T-helper 22 cell (primary cell): Measurements from ENCODE around the gene NTN1.

Source experiments
- DNase-seq: peaks from one replicate; pipeline ENCODE4 v3.0.0-alpha.2; 2020; ENCODE audit warnings: low read depth

NTN1 gene

DNA sequence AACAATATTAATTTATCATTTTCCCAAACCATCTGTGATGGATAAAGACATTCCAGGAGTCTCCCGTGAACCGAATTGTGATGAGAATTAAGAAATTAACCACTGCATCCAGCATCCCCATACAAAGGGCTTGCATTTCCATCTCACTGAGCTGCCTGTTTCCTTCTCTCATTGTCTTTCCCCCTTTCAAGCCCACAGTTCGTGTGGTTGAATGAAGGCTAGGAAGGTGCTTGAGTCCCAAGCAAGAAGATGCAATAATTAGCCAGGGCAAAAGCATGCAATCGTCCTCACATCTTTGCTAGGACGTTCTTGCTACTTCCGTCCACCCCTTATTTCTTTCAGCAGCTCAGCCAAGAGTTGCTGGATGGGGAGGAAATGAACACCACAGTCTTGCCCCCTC, 146.1 kb downstream of the NTN1 start:
- DNase-seq = no peak

DNA sequence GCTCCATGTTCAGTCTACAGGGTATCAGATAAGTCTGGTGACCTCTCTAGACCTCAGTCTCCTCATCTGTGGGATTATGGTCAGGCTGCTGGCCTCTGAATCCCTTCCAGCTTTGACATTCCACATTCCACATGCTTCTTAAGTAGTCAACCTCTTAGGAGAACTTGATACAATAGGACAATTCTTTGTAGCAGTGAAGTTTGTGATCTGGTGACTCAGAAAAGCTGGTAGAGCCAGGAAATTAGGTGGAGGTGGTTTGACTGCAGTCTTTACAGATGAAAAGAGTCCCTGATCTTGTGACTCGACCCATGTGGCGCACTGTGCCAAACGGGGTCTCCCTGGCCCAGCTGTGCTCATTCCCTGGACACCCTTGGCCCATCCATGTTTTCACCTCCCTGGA, 147.8 kb downstream of the NTN1 start:
- DNase-seq = no peak

DNA sequence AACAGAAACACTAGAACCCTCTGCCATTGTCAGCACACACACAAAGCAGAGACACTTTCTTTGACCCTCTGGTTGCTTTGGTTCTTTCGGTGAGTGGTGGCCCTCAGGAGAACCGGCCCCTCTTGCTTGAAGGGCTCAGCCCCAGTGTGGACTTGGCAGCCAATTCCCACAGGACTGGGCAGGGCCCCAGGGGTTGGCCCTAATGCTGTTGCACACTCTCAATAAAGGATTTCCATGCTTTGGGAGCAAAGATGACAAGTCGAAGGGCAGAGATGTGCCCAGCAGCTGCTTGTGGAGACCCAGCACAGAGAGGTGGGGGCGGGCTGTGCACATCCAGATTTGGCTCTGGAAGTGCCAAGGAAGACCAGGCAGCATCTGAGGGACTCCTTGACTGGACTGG, 149.0 kb downstream of the NTN1 start:
- DNase-seq = no peak

DNA sequence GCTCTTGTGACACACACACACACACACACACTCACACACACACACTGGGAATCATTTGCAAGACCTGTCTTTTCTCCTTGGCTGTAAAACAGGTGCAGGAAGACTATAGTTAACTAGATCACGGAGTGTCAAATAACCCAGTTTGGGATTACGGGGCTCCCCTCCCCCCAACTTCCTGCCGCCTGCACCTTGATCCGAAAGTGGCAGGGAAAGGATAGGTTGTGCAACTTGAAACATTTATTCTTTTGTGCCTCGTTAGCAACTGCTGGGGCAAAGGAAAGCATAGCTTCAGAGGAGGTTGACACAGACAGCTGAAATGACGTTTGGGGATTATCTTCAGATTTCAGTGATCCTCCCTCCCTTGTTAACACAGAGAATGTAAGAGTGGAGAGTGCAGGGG, 149.5 kb downstream of the NTN1 start:
- DNase-seq = no peak

DNA sequence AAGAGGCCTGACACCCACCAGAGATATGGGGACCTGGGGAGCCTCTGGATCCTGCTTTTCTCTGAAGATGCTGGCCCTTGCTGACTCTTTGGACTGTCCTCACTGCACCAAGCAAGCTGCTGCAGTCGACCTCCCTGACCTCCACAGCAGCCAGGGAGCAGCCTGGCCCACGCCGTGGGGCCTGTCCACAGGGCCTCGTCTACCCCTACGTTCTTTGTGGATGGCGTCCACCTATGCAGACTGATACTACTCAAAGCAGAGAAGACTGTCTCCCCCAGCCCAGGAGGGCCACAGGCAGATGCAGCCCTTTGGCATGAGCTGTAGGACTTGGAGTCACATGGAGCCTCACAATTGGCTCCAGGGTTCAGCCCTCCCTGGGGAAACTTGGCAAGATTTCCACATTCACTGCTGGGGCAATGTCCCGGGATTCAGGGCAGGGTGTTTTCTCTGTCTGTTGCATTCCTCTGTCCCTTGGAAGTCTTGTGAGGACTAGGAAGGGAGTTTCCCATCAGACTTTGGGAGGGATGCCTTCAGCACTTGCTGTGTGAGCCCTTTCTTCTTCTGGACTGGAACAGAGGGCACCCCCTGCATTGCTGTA, 152.2 kb downstream of the NTN1 start:
- DNase-seq = no peak

DNA sequence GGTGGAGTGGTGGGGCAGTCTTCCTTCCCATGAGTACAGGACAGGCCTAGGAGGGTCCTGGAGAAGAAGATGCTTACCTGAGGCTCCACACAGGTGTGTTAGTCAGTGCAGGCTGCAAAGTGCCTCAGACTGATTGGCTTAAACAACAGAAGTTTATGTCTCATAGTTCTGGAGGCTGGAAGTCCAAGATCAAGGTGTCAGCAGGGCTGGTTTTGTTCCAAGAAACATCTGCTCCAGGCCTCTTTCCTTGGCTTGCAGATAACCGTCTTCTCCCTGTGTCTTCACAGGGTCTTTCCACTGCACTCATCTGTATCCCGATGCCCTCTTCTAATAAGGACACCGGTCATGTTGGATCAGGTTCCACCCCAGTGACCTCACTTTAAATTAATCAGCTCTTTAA, 153.0 kb downstream of the NTN1 start:
- no peak for DNase-seq

DNA sequence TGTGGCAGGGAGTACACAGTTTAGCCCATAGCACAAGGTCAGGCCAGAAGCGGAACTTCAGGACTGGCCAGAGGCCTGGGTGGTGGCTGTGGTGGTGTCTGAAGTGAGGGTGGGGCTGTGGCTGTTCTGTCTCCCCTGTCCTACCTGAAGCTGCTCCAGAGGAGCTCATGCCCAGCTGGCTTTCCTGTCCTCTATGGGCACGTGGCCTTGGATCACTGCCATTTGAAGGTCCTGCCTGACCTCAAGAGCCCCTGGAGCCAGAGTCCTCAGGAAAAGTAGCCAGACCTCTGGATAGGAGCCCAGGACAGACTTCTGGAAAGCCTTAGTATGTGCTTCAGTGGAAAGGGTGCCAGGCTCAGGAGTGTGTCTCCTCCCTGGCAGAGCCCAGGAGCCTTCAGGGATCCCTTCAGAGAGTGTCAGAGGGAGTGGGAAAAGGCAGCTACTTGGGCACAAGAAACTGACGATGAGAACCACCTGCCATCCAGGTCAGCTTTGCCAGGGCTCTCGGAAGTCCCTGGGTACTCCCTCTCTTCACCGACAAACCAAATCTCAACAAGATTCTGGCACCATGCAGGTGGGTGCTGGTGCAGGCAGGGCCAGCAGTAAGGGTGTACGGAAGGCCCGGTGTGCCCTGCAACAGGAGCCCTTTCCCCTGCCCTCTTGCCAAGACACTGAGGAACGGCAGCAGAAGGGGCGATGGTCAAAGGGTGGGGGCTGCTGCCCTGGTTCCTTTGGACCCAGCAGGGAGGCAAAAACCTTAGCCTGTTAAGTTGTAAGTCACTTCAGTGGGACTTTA, 153.7 kb downstream of the NTN1 start:
- DNase-seq = no peak

DNA sequence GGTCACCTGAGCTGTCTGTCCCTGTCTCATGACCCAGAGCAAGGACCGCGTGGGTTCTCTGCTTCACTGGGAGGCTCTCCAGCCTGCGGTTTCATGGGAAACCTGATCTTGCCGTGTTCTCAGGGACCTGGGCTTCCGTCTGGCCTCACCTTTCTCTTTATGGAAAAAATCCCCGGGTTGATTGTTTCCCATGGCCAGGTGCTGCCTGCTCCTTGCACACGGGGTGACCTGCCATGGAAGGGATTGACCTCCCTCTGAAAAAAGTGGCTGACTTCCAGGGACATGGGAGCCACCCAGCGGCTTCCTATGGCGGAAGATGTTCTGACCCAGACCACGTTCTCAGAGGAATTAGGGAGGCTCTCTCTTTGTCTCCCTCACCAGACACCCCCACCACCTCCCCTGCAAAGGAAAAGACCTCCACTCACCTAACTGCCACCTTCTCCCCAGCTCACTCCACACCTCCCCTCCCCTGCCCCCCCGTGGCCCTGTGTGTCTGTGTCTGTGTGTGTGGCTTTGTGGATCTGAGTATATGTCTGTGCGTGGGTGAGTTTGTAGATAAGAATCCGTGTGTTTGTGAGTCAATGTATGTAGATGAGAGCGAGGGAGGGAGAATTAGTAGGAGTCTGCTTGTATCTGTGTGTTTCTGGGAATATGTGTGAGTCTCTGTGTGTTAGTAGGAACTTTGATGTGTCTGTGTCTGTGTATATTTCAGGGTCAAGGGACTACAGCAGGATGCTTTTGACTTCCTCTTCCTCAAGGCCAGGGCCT, 154.6 kb downstream of the NTN1 start:
- no peak for DNase-seq

DNA sequence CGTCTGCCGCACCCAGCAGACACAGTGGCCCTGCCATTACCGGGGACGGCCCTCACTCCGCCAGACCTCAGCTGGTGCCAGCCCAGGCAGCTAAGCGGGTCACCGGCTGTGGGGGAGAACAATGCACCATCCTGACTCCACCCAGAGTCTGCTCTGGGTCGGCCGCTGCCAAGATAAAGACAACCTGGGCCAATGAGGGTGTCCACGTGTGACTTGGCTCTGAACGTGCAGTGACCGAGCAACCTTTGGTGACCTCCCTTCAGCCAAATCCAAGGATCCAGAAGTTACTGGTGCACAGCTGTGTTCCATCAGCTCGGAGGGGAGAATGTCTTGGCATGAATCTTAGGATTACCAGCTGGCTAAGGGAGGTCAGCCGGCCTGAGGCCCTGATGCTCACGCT, 155.9 kb downstream of the NTN1 start:
- no peak for DNase-seq

DNA sequence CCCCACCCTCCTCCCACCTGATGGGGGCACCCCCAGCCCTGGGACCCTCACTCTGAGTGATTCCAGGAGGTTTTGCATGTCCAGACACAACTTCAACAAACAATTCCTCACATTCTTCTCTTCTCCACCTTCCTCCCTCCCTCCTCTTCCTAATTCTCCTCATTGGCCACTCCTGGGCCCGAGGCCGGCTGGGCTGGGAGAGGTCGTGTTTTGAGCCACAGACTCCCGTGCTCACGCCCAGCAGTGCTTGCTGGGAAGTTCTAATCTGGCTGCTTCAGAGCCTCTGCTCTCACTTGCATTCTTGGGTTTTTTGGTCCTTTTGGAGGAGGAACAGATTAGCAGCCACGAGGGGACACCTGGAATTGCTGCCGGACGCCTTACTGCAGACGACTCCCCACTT, 157.0 kb downstream of the NTN1 start:
- no peak for DNase-seq

DNA sequence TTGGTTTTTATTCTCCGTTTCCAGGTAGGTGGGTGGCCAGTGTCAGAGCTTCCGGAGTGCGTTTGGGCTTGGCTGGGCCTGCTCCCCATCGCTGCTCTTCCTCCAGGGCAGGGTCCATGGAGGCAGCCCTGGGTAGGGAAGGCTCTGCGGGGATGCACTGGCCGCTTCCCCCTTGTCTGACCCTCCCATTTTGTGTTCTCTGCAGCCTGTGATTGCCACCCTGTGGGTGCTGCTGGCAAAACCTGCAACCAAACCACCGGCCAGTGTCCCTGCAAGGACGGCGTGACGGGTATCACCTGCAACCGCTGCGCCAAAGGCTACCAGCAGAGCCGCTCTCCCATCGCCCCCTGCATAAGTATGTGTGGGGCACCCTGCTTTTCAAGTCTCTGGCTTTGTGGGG, 158.3 kb downstream of the NTN1 start:
- no peak for DNase-seq

DNA sequence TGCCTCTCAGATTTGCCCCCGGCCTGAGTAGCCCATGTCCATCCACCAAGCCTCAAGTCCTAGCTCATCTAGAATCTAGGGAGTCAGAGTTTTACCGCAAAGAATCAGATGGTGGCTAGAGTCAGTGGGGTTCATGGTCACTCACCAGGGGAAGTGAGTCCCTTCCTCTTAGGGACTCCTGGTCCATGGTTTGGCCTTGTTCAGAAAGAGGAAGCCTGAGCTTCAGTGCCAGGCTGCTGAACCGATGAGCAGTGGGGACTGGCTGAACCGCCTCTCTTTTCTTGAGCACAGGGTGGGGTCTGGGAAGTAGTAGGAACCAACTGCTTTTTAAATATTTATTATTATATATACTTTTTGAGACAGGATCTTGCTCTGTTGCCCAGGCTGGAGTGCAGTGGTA, 160.3 kb downstream of the NTN1 start:
- DNase-seq = no peak

DNA sequence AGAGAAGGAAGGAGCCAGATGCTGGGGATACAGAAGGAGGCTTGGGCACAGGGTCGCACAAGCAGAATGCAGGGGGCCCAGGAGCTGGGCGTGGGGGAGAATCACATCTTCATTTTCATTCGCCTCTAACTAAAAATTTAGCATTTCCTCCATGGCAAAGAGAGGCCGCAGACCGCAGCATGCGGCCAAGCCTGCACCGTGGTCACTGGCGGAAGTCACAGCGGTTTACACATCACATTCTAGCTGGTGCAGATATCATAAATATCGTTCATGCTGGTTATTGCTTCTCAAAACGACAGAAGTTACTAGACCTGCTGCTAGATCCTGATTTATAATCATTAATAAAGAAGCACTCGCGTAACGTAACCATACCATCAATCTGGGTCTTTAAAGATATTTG, 162.0 kb downstream of the NTN1 start:
- DNase-seq = no peak

DNA sequence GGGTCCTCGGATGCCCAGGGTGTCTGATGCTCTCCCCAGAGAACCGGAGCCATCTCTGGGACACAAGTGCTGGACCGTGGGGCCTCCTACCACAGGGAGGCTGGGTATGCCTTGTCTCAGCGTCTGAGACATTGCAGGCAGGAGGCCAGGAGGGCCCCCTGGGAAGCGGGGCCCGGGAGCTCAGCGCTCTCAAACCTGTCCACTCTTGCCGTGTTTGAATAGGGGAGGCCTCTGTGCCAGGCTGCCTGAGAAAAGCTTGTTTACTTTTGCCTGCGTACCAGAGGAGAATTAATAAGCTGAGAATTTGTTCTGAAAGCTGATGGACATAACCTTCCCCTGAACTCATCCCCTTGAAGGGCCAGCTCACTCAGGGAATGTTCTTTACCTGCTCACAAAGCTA, 163.8 kb downstream of the NTN1 start:
- DNase-seq = no peak

DNA sequence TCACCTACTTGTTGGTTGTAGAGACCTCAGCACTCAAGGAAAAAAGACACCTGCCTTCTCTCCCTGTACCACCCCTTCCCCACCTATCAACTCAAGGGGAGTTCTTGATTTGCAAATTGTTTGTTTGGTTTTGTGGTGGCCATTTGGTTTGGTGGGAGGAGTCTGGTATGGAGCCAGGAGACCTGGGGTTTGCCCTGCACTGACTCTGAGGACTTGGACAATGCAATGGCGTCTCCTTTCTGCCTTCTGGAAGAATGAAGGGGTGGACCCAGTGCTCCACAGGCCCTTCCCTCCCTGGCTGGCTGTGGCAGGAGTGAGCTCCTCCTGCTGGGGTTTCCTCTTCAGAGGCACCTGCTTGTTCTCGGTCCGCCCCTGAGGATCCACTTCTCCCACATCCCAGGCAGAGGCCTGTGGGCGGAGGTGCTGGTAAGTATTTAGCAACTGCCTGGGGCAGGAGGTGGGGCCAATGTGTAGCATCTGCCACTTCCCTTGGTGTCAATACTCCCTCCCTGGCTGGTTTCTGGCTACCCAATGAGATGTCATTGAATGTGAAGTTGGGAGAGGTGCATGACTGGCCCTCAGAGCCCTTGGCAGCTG, 164.5 kb downstream of the NTN1 start:
- DNase-seq = no peak

DNA sequence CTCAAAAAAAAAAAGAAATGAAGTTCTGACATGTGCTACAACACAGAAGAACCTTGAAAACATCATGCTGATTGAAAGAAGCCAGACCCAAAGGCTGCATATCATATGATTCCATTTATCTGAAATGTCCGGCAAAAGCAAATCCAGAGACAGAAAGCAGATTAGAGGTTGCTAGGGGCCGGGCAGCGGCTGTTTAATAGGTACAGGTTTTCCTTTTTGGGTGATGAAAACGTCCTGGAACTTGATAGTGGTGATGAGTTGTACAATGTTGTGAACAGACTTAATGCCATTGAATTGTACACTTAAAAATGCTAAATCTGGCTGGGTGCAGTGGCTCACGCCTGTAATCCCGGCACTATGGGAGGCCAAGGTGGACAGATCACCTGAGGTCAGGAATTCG, 166.5 kb downstream of the NTN1 start:
- no peak for DNase-seq

DNA sequence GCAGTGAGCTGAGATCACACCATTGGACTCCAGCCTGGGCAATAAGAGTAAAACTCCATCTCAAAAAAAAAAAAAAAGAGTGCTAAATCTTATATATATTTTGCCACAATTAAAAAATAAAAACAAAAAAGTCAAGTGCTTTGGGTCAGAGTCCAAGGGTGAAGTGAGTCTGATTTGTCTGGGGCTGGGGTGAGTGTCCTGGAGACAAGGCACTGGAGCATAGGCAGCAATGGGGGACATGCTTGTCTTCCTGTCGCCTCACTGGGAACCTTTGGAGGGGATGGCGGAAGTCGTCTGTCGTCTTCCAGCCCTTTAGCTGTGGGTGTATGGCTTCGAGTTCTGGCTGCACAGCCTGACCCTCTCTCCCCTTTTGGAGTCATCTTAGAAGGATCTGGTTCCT, 167.1 kb downstream of the NTN1 start:
- no peak for DNase-seq

DNA sequence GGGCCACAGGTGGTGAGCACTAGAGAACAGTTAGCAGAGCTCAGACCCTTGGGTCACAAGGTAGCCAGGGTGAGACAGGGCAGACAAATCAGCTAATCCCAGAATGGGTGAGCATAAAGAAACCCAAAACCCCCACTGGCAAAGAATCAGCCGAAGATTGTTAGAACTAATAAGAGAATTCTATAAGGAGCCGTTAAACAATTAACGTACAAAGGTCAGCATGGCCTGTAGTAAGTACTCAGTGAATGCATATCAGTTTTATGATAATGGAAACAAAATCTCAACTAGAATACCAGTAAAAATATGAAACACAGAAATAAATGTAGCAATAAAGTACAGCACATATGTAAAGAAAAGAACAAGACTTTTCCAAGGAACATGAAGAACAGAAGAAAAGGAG, 168.6 kb downstream of the NTN1 start:
- DNase-seq = no peak

DNA sequence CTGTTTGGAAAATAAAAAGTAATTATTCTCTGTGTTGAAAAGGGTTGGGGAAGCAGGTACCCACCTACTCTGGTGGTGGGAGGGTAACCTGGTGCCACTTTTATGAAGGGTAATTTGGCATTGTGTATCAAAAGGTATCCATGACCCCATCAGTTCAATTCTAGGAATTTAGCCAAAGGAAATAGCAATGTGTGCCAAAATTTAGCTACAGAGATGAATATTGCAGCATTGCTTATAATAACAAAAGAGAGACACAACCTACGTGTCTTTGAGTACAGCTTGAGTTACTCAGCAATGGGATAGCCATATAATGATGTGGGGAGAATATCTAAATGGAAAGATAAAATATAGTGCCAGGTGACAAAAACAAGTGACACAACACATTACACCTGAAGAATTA, 170.7 kb downstream of the NTN1 start:
- no peak for DNase-seq

DNA sequence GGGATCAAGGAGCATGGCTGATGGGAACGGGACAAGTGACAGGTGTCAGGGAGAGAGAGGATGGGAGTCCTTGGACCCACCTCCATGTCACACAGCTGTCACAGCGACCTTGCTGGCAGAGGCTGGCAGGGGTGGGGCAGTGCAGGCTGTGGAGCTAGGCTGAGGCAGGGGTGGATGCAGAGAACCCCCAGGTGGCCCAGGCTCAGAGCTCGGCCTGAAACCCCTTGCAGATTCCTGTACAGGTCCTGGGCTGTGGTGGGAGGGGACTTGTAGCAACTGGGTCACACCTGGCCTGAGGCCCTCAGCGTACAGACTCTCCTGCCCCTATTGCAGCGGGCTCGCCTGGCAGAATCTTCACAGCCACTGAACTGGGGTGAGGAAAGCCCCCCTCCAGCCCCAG, 174.1 kb downstream of the NTN1 start:
- DNase-seq = no peak

DNA sequence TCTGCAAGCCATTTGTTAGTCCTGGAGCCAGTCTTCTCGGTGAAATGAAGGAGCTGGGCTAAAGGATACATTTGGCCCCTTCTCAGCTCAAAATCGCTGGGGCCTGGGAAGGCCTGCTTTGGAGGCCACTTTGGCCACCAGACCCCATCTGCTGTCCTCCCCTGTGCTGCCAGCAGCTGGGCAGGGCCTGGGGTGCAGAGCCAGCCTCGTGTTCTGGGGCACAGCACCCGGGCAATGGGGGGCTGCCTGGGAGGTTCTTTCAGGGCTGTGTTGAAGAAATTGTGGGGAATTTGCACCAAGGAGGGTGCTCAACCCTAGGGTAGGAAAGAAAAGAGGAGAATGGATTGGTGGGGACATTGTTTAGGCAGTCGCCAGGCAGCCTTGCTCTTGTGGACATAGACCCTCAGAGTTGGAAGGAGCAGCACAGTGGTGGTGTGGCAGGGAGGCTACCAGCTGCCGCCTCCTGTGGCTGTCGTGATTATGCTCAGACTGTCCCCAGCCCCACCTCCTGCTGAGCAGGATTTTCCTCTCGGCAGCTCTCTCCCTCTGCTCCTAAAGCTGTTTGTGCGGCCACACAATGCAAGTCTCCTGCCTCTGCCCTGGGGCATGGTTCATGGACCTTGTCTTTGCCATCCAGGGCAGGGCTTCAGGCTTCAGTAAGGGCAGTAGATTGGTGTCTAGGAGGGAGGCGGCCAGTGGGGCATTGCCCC, 174.8 kb downstream of the NTN1 start:
- no peak for DNase-seq
